Pancreas (tissue), 10 donors: ENCODE measurements around the gene GPC5. TPM values are rescaled to one million over a fixed set of nuclear protein-coding genes. Genes with fewer than 3 reads are reported as not detected.

ENCODE experiments used
- ATAC-seq, 4 donors: fragments of 200-7000 bp; cut with Tn5 transposase; one replicate each; pipeline versions ENCODE4 v1.8.0 to v1.9.1; 2020; ENCODE audit warnings: mild to moderate bottlenecking in 4 of 4, moderate library complexity in 4 of 4
- DNase-seq, 6 donors: peaks; one replicate each; pipeline ENCODE4 v3.0.0-alpha.2; 2020
- FAIRE-seq: peaks from 2 replicates; lab custom pipeline; 2012; peaks lifted over from hg19 to GRCh38; lab: Jason Lieb, UNC
- H3K27ac ChIP-seq, 4 donors: fragments of 200-600 bp; sonication (generic); 1 replicate in 3 of 4; 2 replicates in 1 of 4; pipeline versions ENCODE4 v1.5.0 to v1.8.0; 2020
- H3K27me3 ChIP-seq, 4 donors: fragments of 200-600 bp; one replicate each; pipeline ENCODE4 v1.8.0; 2021
- H3K36me3 ChIP-seq, 3 donors: fragments of 200-600 bp; sonication (generic) in 1 of 3; one replicate each; pipeline versions ENCODE4 v1.5.0 to v1.8.0; 2020 to 2021
- H3K4me1 ChIP-seq, 3 donors: fragments of 200-600 bp; one replicate each; pipeline ENCODE4 v1.8.0; 2021
- H3K4me3 ChIP-seq, 4 donors: fragments of 200-600 bp; sonication (generic) in 2 of 4; one replicate each; pipeline versions ENCODE4 v1.5.0 to v1.8.0; 2020 to 2021
- H3K9me3 ChIP-seq, 4 donors: fragments of 200-600 bp; one replicate each; pipeline ENCODE4 v1.8.0; 2021
- WGBS, 2 donors: extraction: QIAGEN DNeasy Blood & Tissue Kit; methylation state at CpG; one replicate each; pipeline ENCODE4 v1.1.7; 2013; 5-methylcytosine and 5-hydroxymethylcytosine counted together
- intact Hi-C, 3 donors: fragments of 100-400 bp; cut with DNase I; formaldehyde crosslinking; loops; one replicate each; pipeline versions ENCODE4 v1.11.1 to v1.14.2; 2022
- polyA plus RNA-seq, 2 donors: library from polyadenylated mRNA; stranded (reverse); fragments of 200-250 nt; gene quantifications; one replicate each; pipeline ENCODE4 v1.2.3, GENCODE V29; 2013
- total RNA-seq, 6 donors: library from RNA; stranded (reverse); fragmentation: NEBNext Ultra II Directional in 4 of 6; extraction: Animal tissue kit (Norgen Biotek cat#: 25700) in 4 of 6; gene quantifications; one replicate each; pipeline versions ENCODE4 v1.2.1 to v1.2.4, GENCODE V29; 2021 to 2023
- TF ChIP-seq, protein P1 (sequence below), 4 donors: fragments of 200-600 bp; sonication (generic) in 3 of 4; IDR thresholded peaks; one replicate each; pipeline versions ENCODE4 v1.5.0 to v1.8.0; 2021; ENCODE audit warnings: antibody characterized with exemption in 4 of 4
- donor health status: healthy with polysubstance abuse.
- donor health status: DM: no; HTN: no; CAD: no; lungs with moderate emphysema.
- donor health status: DM: no; HTN: no; CAD: no.
- donor health status: control.
- donor health status: control.
- donor health status: Bipolar disorder and iron deficiency.
- donor health status: DM: yes; HTN: yes; CAD: no.
- donor health status: DM: no; HTN: no; CAD: no.
- donor health status: DM: no; HTN: no; CAD: no.
- donor health status: DM: yes; HTN: yes; CAD: no.

Gene GPC5
- total and polyA plus RNA-seq, 8 donors = 0.12 to 0.35 (median 0.35) TPM; not detected in 5

DNA sequence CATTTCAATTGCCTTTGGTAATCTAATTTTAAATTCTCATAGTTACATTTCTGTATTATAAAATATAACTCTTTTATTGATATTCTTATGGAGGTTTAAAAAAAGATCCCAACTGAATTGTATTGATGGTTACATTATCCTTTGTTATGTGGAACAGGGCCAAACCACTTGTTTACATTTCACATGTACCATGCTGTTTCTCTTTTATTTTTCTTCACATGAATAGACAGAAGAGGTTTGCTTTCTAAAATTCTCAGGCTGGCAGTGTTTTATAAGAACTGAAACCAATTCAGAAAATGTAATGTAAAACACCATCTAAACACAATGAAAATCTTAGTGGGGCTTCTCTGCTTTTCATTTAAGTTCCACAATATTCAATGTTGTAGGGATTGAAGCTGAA, 122.5 kb downstream of the GPC5 start:
- intact Hi-C loops = no loop called here
- H3K9me3 ChIP-seq = no peaks in the 10 kb centered on the region
- no peak for ATAC-seq
- no peaks in the 10 kb centered on the region for H3K27me3 ChIP-seq
- no peak for DNase-seq
- no peaks in the 10 kb centered on the region for H3K4me1 ChIP-seq
- H3K36me3 ChIP-seq = no peaks in the 10 kb centered on the region
- H3K27ac ChIP-seq = no peak overlapping the region
- no peak overlapping the region for H3K4me3 ChIP-seq
- TF ChIP-seq, protein P1, sequence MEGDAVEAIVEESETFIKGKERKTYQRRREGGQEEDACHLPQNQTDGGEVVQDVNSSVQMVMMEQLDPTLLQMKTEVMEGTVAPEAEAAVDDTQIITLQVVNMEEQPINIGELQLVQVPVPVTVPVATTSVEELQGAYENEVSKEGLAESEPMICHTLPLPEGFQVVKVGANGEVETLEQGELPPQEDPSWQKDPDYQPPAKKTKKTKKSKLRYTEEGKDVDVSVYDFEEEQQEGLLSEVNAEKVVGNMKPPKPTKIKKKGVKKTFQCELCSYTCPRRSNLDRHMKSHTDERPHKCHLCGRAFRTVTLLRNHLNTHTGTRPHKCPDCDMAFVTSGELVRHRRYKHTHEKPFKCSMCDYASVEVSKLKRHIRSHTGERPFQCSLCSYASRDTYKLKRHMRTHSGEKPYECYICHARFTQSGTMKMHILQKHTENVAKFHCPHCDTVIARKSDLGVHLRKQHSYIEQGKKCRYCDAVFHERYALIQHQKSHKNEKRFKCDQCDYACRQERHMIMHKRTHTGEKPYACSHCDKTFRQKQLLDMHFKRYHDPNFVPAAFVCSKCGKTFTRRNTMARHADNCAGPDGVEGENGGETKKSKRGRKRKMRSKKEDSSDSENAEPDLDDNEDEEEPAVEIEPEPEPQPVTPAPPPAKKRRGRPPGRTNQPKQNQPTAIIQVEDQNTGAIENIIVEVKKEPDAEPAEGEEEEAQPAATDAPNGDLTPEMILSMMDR (IDR thresholded peaks at IDR 0.05) = no peak
- FAIRE-seq = no peak

GRCh38 chr13:91523116-91523515, 124.7 kb downstream of the GPC5 start:
- Histone ChIP-seq H3K36me3 (no peaks in the 10 kb centered on the region), H3K9me3 (no peaks in the 10 kb centered on the region), H3K4me1 (no peaks in the 10 kb centered on the region), H3K27ac (no peak overlapping the region), H3K4me3 (no peak overlapping the region), H3K27me3 (no peaks in the 10 kb centered on the region)
- DNase-seq = no peak
- 64 to 81% methylated on average over 3 of the region's 3 CpGs for WGBS, 2 donors
- TF ChIP-seq, protein P1 (IDR thresholded peaks at IDR 0.05) = no peak
- FAIRE-seq = no peak
- no peak for ATAC-seq
- intact Hi-C loops = no loop called here

GRCh38 chr13:91526543-91527033, 128.2 kb downstream of the GPC5 start:
- Histone ChIP-seq H3K4me1 (no peaks in the 10 kb centered on the region), H3K9me3 (no peaks in the 10 kb centered on the region), H3K4me3 (no peak overlapping the region), H3K27ac (no peak overlapping the region), H3K36me3 (no peaks in the 10 kb centered on the region), H3K27me3 (no peaks in the 10 kb centered on the region)
- ATAC-seq (no peak), FAIRE-seq (no peak), DNase-seq (no peak)
- intact Hi-C loops = no loop called here
- TF ChIP-seq, protein P1 (IDR thresholded peaks at IDR 0.05) = no peak
- 62 to 83% methylated on average over 3 of the region's 3 CpGs for WGBS, 2 donors

- ATAC-seq = no peak
These were observed 131.5 kb downstream of the GPC5 start for GRCh38 chr13:91529739-91530482.

More at GRCh38 chr13:91529739-91530482, 131.5 kb downstream of the GPC5 start:
- no peak overlapping the region for H3K4me3 ChIP-seq
- no peaks in the 10 kb centered on the region for H3K4me1 ChIP-seq
- DNase-seq (no peak), FAIRE-seq (no peak)
- 58 to 76% methylated on average over 3 of the region's 3 CpGs for WGBS, 2 donors
- TF ChIP-seq, protein P1 (IDR thresholded peaks at IDR 0.05) = no peak
- H3K9me3 ChIP-seq = no peaks in the 10 kb centered on the region
- intact Hi-C loops = no loop called here
- no peak overlapping the region for H3K27ac ChIP-seq
- H3K27me3 ChIP-seq = no peaks in the 10 kb centered on the region
- no peaks in the 10 kb centered on the region for H3K36me3 ChIP-seq
